ENCODE measurements around the gene NFE2L2.
A peak's percentile ranks its signal among the peaks of the same experiment; 100 is the strongest.

The NFE2L2 gene

DNA sequence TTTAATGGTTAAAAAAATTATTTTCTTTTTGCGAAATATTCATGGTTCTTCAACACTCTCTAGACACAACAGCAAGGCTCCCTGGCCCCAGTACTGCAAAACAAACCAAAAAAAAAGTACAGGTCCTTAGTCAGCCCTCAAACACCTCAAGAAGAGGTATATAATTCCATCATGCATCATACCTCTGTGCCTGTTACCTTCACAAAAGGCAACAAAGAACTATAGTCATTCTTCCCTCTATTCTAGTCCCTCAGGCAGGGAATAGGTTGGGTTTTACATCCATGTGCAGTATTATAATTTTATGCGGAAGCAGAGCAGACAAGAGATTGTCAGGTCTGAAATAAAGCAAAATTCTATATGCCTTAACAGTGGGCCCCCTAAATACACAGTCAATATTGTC, 8.5 kb downstream of the NFE2L2 start:
- H3K27me3 ChIP-seq (ENCODE audit: insufficient read depth, insufficient read length), result no peaks in the 10 kb centered on the region
- peaks cover 8% of the 10 kb centered on the region for H3K4me1 ChIP-seq (ENCODE audit: insufficient read depth, insufficient read length)
- no peak for DNase-seq (ENCODE audit: low read depth, low spot score)
- no peak overlapping the region for H3K4me3 ChIP-seq (ENCODE audit: insufficient read length, low read depth)
- TF ChIP-seq YY1 (IDR thresholded peaks at IDR 0.05; ENCODE audit: insufficient read depth, insufficient read length) (no peak), ZNF274 (IDR thresholded peaks at IDR 0.05; ENCODE audit: low read depth, low read length) (no peak), SUZ12 (IDR thresholded peaks at IDR 0.05; ENCODE audit: extremely low read depth, insufficient read depth, insufficient read length) (no peak)
- H3K9me3 ChIP-seq (ENCODE audit: insufficient read depth, low read length), result peaks cover 16% of the 10 kb centered on the region; the same call in 1 of the 2 replicates
- no peak overlapping the region for H3K9ac ChIP-seq (ENCODE audit: insufficient read length, low read depth)
- H3K36me3 ChIP-seq (ENCODE audit: insufficient read depth, insufficient read length, low read length), result peaks cover 38% of the 10 kb centered on the region

GRCh38 chr2:177255227-177255601, 9.3 kb downstream of the NFE2L2 start:
- Histone ChIP-seq H3K4me3 (ENCODE audit: insufficient read length, low read depth) (no peak overlapping the region), H3K27me3 (ENCODE audit: insufficient read depth, insufficient read length) (no peaks in the 10 kb centered on the region), H3K9me3 (ENCODE audit: insufficient read depth, low read length) (peaks cover 16% of the 10 kb centered on the region; the same call in 1 of the 2 replicates), H3K36me3 (ENCODE audit: insufficient read depth, insufficient read length, low read length) (peaks cover 34% of the 10 kb centered on the region), H3K4me1 (ENCODE audit: insufficient read depth, insufficient read length) (peaks cover 8% of the 10 kb centered on the region), H3K9ac (ENCODE audit: insufficient read length, low read depth) (no peak overlapping the region)
- no peak for DNase-seq (ENCODE audit: low read depth, low spot score)
- TF ChIP-seq SUZ12 (IDR thresholded peaks at IDR 0.05; ENCODE audit: extremely low read depth, insufficient read depth, insufficient read length) (no peak), YY1 (IDR thresholded peaks at IDR 0.05; ENCODE audit: insufficient read depth, insufficient read length) (no peak), ZNF274 (IDR thresholded peaks at IDR 0.05; ENCODE audit: low read depth, low read length) (no peak)

DNA sequence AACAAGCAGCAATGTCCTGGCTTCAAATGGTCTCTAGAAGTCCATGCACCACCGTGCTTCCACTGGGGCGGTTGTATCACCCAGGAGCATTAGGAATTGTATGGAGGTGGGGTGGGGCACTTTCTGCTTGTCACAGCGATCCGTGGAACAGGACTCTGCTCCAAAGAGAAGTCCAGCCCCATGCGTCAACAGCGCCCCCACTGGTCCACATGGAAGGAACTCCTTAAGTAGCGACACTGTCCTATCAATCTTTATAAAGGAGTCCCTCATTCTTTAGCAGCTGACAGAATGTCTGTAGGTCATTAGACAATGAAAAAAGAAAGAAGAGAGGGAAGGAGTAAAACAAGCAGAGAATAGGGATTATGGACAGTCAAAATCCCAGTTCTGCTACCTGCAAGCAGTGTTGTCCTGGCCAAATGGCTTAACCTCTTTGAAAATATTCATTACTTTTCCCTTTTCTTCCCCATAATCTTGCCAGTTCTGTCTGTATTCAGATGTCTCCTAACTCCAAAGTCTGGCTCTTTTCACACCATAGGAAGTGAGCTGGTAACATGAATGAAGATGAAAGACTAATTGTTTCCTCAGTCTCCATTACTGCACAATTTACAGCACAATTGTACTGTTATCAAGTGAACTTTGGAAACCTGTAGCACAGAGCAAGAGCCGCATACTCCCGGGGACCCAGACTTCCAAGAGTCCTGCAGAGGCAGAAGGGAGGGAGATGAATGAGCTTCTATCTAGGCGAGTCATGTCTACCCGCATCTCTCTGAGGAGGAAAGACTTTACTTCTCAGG, 9.9 kb downstream of the NFE2L2 start:
- H3K4me3 ChIP-seq (ENCODE audit: insufficient read length, low read depth), result no peak overlapping the region
- TF ChIP-seq ZNF274 (IDR thresholded peaks at IDR 0.05; ENCODE audit: low read depth, low read length) (no peak), YY1 (IDR thresholded peaks at IDR 0.05; ENCODE audit: insufficient read depth, insufficient read length) (no peak), SUZ12 (IDR thresholded peaks at IDR 0.05; ENCODE audit: extremely low read depth, insufficient read depth, insufficient read length) (no peak)
- H3K36me3 ChIP-seq (ENCODE audit: insufficient read depth, insufficient read length, low read length), result peaks cover 32% of the 10 kb centered on the region
- peaks cover 16% of the 10 kb centered on the region; the same call in 1 of the 2 replicates for H3K9me3 ChIP-seq (ENCODE audit: insufficient read depth, low read length)
- H3K4me1 ChIP-seq (ENCODE audit: insufficient read depth, insufficient read length), result peaks cover 8% of the 10 kb centered on the region
- H3K27me3 ChIP-seq (ENCODE audit: insufficient read depth, insufficient read length), result no peaks in the 10 kb centered on the region
- DNase-seq (ENCODE audit: low read depth, low spot score), result peak; percentile 43
- H3K9ac ChIP-seq (ENCODE audit: insufficient read length, low read depth), result no peak overlapping the region

DNA sequence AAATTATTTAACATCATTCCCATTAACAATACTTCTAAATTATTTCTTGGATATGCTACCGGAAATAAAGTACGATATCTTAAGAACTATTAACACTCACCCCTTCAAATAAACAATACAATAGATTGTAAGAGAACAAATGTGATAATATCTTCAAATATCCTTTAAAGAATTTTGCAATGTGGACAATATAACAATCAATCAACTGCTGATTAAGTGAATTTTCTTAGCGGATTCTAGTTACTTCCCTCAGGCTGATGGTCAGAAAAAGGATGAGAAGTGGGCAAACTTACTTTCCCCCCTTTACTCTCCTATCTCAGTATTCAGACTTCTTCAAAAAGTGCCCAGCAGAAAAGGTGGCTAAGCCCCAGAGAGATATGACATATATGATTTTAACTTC, 10.8 kb downstream of the NFE2L2 start:
- DNase-seq (ENCODE audit: low read depth, low spot score), result no peak
- no peak overlapping the region for H3K9ac ChIP-seq (ENCODE audit: insufficient read length, low read depth)
- H3K4me3 ChIP-seq (ENCODE audit: insufficient read length, low read depth), result no peak overlapping the region
- peaks cover 8% of the 10 kb centered on the region for H3K4me1 ChIP-seq (ENCODE audit: insufficient read depth, insufficient read length)
- no peaks in the 10 kb centered on the region for H3K27me3 ChIP-seq (ENCODE audit: insufficient read depth, insufficient read length)
- H3K9me3 ChIP-seq (ENCODE audit: insufficient read depth, low read length), result peaks cover 10% of the 10 kb centered on the region; the same call in 1 of the 2 replicates
- peaks cover 30% of the 10 kb centered on the region for H3K36me3 ChIP-seq (ENCODE audit: insufficient read depth, insufficient read length, low read length)
- TF ChIP-seq SUZ12 (IDR thresholded peaks at IDR 0.05; ENCODE audit: extremely low read depth, insufficient read depth, insufficient read length), result no peak
- TF ChIP-seq ZNF274 (IDR thresholded peaks at IDR 0.05; ENCODE audit: low read depth, low read length), result no peak

DNA sequence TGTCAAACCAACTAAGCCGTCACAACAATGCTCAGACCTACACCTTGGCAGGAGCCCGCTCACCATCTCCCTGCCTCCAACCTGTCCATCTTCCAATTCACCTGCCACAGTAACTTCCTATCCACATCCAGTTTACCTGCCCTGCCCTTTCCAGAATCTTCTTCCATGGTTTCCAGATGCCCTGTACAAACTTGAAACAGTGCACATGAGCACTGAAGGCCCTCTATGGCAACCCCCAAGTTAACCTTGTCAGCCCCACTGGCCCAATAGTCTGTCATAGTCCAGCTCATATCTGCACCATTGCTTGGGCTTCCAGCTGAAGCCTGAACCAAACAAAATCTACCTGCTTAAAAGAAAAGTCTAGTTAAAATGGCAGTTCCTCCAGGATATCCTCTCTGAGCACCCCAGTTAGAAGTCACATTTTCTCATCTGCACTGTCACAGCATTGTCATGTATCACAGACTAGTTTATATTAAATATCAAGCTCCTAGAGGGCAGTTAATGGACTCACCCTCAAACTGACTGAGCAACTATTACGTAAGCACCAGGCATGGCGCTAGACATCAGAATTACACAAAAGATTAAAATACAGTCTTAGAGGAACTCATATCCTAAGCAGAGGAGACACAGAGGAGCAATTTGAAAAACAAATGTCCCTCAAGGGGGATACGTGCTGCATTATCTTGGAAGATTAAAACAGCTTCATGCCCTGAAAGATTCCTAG, 11.6 kb downstream of the NFE2L2 start:
- Histone ChIP-seq H3K9me3 (ENCODE audit: insufficient read depth, low read length) (peaks cover 3% of the 10 kb centered on the region; the same call in 1 of the 2 replicates), H3K4me3 (ENCODE audit: insufficient read length, low read depth) (no peak overlapping the region), H3K4me1 (ENCODE audit: insufficient read depth, insufficient read length) (peaks cover 8% of the 10 kb centered on the region), H3K27me3 (ENCODE audit: insufficient read depth, insufficient read length) (no peaks in the 10 kb centered on the region), H3K9ac (ENCODE audit: insufficient read length, low read depth) (no peak overlapping the region), H3K36me3 (ENCODE audit: insufficient read depth, insufficient read length, low read length) (peaks cover 29% of the 10 kb centered on the region)
- TF ChIP-seq ZNF274 (IDR thresholded peaks at IDR 0.05; ENCODE audit: low read depth, low read length) (no peak), SUZ12 (IDR thresholded peaks at IDR 0.05; ENCODE audit: extremely low read depth, insufficient read depth, insufficient read length) (no peak), YY1 (IDR thresholded peaks at IDR 0.05; ENCODE audit: insufficient read depth, insufficient read length) (no peak)
- no peak for DNase-seq (ENCODE audit: low read depth, low spot score)

- TF ChIP-seq ZNF274 (IDR thresholded peaks at IDR 0.05; ENCODE audit: low read depth, low read length) (no peak), YY1 (IDR thresholded peaks at IDR 0.05; ENCODE audit: insufficient read depth, insufficient read length) (no peak), SUZ12 (IDR thresholded peaks at IDR 0.05; ENCODE audit: extremely low read depth, insufficient read depth, insufficient read length) (no peak)
- no peak overlapping the region for H3K9ac ChIP-seq (ENCODE audit: insufficient read length, low read depth)
These were observed 13.4 kb downstream of the NFE2L2 start for GRCh38 chr2:177251165-177251542.

GRCh38 chr2:177250461-177250860, 14.1 kb downstream of the NFE2L2 start:
- TF ChIP-seq SUZ12 (IDR thresholded peaks at IDR 0.05; ENCODE audit: extremely low read depth, insufficient read depth, insufficient read length) (no peak), ZNF274 (IDR thresholded peaks at IDR 0.05; ENCODE audit: low read depth, low read length) (no peak), YY1 (IDR thresholded peaks at IDR 0.05; ENCODE audit: insufficient read depth, insufficient read length) (no peak)
- Histone ChIP-seq H3K9me3 (ENCODE audit: insufficient read depth, low read length) (no peaks in the 10 kb centered on the region), H3K4me1 (ENCODE audit: insufficient read depth, insufficient read length) (peaks cover 8% of the 10 kb centered on the region), H3K36me3 (ENCODE audit: insufficient read depth, insufficient read length, low read length) (peaks cover 29% of the 10 kb centered on the region), H3K9ac (ENCODE audit: insufficient read length, low read depth) (no peak overlapping the region), H3K4me3 (ENCODE audit: insufficient read length, low read depth) (no peak overlapping the region), H3K27me3 (ENCODE audit: insufficient read depth, insufficient read length) (no peaks in the 10 kb centered on the region)
- no peak for DNase-seq (ENCODE audit: low read depth, low spot score)

More at GRCh38 chr2:177251165-177251542, 13.4 kb downstream of the NFE2L2 start:
- H3K4me3 ChIP-seq (ENCODE audit: insufficient read length, low read depth), result no peak overlapping the region
- no peaks in the 10 kb centered on the region for H3K9me3 ChIP-seq (ENCODE audit: insufficient read depth, low read length)
- H3K4me1 ChIP-seq (ENCODE audit: insufficient read depth, insufficient read length), result peaks cover 4% of the 10 kb centered on the region
- peaks cover 29% of the 10 kb centered on the region for H3K36me3 ChIP-seq (ENCODE audit: insufficient read depth, insufficient read length, low read length)
- no peaks in the 10 kb centered on the region for H3K27me3 ChIP-seq (ENCODE audit: insufficient read depth, insufficient read length)
- no peak for DNase-seq (ENCODE audit: low read depth, low spot score)
